ENCODE measurements around the gene ING5. TPM values are rescaled to one million over a fixed set of nuclear protein-coding genes. Genes with fewer than 3 reads are reported as not detected.

The ING5 gene
- total RNA-seq, 1 donor from 2014 or later = 16.3 TPM

GRCh38 chr2:241701149-241701398, 765 bp upstream of the ING5 start:
- Mint-ChIP-seq H3K4me1 (ENCODE audit: low read depth) (peaks cover 13% of the 10 kb centered on the region), H3K27ac (ENCODE audit: unreplicated experiment) (peak overlapping the region; percentile 79), H3K27me3 (ENCODE audit: low read depth) (no peaks in the 10 kb centered on the region), H3K36me3 (ENCODE audit: low read depth) (peaks cover 6% of the 10 kb centered on the region), H3K9me3 (ENCODE audit: low read depth) (no peaks in the 10 kb centered on the region), H3K4me3 (ENCODE audit: unreplicated experiment) (peak overlapping the region; percentile 77)
- TF ChIP-seq CTCF (IDR thresholded peaks at IDR 0.05) = peak; percentile 76
- DNase-seq (ENCODE audit: low spot score) = no peak

GRCh38 chr2:241702155-241703031, 554 bp downstream of the ING5 start:
- TF ChIP-seq CTCF (IDR thresholded peaks at IDR 0.05) = peak; percentile 69
- DNase-seq (ENCODE audit: low spot score) = peak; percentile 97
- Mint-ChIP-seq H3K27ac (ENCODE audit: unreplicated experiment) (peak overlapping the region; percentile 37), H3K36me3 (ENCODE audit: low read depth) (peaks cover 13% of the 10 kb centered on the region), H3K27me3 (ENCODE audit: low read depth) (no peaks in the 10 kb centered on the region), H3K9me3 (ENCODE audit: low read depth) (peaks cover 3% of the 10 kb centered on the region), H3K4me1 (ENCODE audit: low read depth) (peaks cover 13% of the 10 kb centered on the region), H3K4me3 (ENCODE audit: unreplicated experiment) (peak overlapping the region; percentile 76)

- peak overlapping the region; percentile 76 for H3K4me3 Mint-ChIP-seq (ENCODE audit: unreplicated experiment)
- no peaks in the 10 kb centered on the region for H3K27me3 Mint-ChIP-seq (ENCODE audit: low read depth)
- DNase-seq (ENCODE audit: low spot score) = no peak
- TF ChIP-seq CTCF (IDR thresholded peaks at IDR 0.05) = no peak
- peaks cover 13% of the 10 kb centered on the region for H3K4me1 Mint-ChIP-seq (ENCODE audit: low read depth)
- H3K36me3 Mint-ChIP-seq (ENCODE audit: low read depth) = peaks cover 14% of the 10 kb centered on the region
- peak overlapping the region; percentile 37 for H3K27ac Mint-ChIP-seq (ENCODE audit: unreplicated experiment)
- H3K9me3 Mint-ChIP-seq (ENCODE audit: low read depth) = peaks cover 3% of the 10 kb centered on the region
Observed at GRCh38 chr2:241703032-241703604, 1.3 kb downstream of the ING5 start.

GRCh38 chr2:241706537-241706936, 4.7 kb downstream of the ING5 start:
- H3K9me3 Mint-ChIP-seq (ENCODE audit: low read depth) = peaks cover 3% of the 10 kb centered on the region
- peaks cover 28% of the 10 kb centered on the region for H3K36me3 Mint-ChIP-seq (ENCODE audit: low read depth)
- H3K4me1 Mint-ChIP-seq (ENCODE audit: low read depth) = peaks cover 5% of the 10 kb centered on the region
- no peak for DNase-seq (ENCODE audit: low spot score)
- no peak for TF ChIP-seq CTCF (IDR thresholded peaks at IDR 0.05)
- no peak overlapping the region for H3K4me3 Mint-ChIP-seq (ENCODE audit: unreplicated experiment)
- H3K27ac Mint-ChIP-seq (ENCODE audit: unreplicated experiment) = no peak overlapping the region
- no peaks in the 10 kb centered on the region for H3K27me3 Mint-ChIP-seq (ENCODE audit: low read depth)

GRCh38 chr2:241708879-241709278, 7.0 kb downstream of the ING5 start:
- H3K36me3 Mint-ChIP-seq (ENCODE audit: low read depth) = peaks cover 36% of the 10 kb centered on the region
- no peak overlapping the region for H3K27ac Mint-ChIP-seq (ENCODE audit: unreplicated experiment)
- H3K9me3 Mint-ChIP-seq (ENCODE audit: low read depth) = peaks cover 4% of the 10 kb centered on the region
- H3K27me3 Mint-ChIP-seq (ENCODE audit: low read depth) = no peaks in the 10 kb centered on the region
- no peak overlapping the region for H3K4me3 Mint-ChIP-seq (ENCODE audit: unreplicated experiment)
- DNase-seq (ENCODE audit: low spot score) = no peak
- TF ChIP-seq CTCF (IDR thresholded peaks at IDR 0.05) = no peak
- no peaks in the 10 kb centered on the region for H3K4me1 Mint-ChIP-seq (ENCODE audit: low read depth)

Data from chondrocyte (in vitro differentiated cells).